Measurements from ENCODE around the gene DLGAP1.

The DLGAP1 gene

GRCh38 chr18:3692113-3692621, 762.9 kb downstream of the DLGAP1 start:
- H3K9me3 Mint-ChIP-seq, result no peaks in the 10 kb centered on the region
- no peak overlapping the region for H3K27ac Mint-ChIP-seq
- H3K4me1 Mint-ChIP-seq (ENCODE audit: low read depth), result no peaks in the 10 kb centered on the region
- H3K27me3 Mint-ChIP-seq, result no peaks in the 10 kb centered on the region
- no peaks in the 10 kb centered on the region for H3K36me3 Mint-ChIP-seq (ENCODE audit: low read depth)
- no peak overlapping the region for H3K4me3 Mint-ChIP-seq
- DNase-seq, result no peak

GRCh38 chr18:3691705-3692104, 763.4 kb downstream of the DLGAP1 start:
- Mint-ChIP-seq H3K36me3 (ENCODE audit: low read depth) (no peaks in the 10 kb centered on the region), H3K9me3 (no peaks in the 10 kb centered on the region), H3K27me3 (no peaks in the 10 kb centered on the region), H3K4me3 (no peak overlapping the region), H3K4me1 (ENCODE audit: low read depth) (no peaks in the 10 kb centered on the region), H3K27ac (no peak overlapping the region)
- no peak for DNase-seq

DNA sequence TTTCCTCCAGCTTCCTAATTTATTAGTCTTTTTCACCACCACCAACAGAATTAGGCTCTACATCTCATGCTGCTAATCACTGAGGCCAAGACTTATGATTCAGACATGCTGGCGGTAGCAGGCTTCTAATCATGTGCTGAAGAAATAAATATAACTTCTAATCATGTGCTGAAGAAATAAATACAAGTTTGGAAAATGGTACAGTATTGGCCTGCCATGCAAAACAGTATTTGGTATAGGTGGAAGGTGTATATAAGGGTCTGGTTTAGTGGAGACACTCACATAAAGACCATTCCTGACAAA, 764.4 kb downstream of the DLGAP1 start:
- no peak overlapping the region for H3K4me3 Mint-ChIP-seq
- H3K27me3 Mint-ChIP-seq, result no peaks in the 10 kb centered on the region
- no peaks in the 10 kb centered on the region for H3K4me1 Mint-ChIP-seq (ENCODE audit: low read depth)
- no peak overlapping the region for H3K27ac Mint-ChIP-seq
- no peaks in the 10 kb centered on the region for H3K9me3 Mint-ChIP-seq
- DNase-seq, result no peak
- H3K36me3 Mint-ChIP-seq (ENCODE audit: low read depth), result no peaks in the 10 kb centered on the region

DNA sequence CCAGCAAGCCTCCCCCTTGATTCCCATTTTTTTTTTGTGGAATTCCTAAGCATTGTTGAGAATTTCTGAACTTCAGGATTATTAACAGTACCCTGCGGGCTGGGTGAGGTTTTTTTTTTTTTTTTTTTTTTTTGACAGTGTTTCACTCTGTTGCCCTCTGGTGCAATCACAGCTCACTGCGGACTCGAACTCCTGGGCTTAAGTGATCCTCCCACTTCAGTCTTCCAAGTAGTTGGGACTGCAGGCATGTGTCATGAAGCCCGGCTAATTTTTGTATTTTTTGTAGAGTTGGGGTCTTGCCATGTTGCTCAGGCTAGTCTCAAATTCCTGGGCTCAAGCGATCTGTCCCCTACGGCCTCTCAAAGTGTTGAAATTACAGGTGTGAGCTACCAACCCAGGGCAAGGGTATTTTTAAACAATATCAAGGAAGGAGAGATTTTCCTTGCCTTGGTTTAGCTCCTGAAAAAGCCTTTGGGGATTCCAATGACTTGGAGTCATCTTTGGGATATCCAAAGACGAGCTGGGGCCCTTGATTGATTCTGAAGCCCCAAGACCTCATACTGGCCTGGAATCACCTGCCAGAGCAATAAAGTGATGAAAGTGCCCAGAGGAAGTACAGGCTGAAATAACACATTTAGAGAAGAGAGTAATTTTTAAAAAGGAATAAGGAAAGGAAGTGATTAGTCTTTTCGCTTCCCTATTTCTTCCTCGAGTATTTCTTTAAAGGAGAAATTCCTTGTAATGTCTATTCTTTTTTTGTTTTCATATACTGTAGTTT, 764.9 kb downstream of the DLGAP1 start:
- Mint-ChIP-seq H3K36me3 (ENCODE audit: low read depth) (no peaks in the 10 kb centered on the region), H3K4me3 (no peak overlapping the region), H3K4me1 (ENCODE audit: low read depth) (no peaks in the 10 kb centered on the region), H3K9me3 (no peaks in the 10 kb centered on the region), H3K27ac (no peak overlapping the region), H3K27me3 (no peaks in the 10 kb centered on the region)
- no peak for DNase-seq

DNA sequence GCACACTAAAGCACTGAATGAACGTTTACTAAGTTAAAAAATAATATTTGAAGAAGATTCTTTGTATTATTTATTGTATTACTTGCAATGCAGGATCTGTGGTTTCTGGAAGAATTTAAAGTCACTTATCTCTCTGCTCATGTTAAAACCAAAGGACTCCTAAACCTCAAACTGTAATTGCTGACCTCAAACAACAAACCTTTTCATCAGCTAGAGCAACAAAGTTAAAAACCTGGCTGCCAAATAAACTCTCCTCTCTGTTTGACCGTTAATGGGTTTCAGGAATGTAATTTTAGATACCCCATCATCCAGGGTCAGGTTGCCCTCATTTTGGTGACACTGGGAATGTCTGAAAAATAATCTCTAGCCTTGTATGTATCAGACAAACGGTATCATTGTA, 766.0 kb downstream of the DLGAP1 start:
- H3K9me3 Mint-ChIP-seq, result no peaks in the 10 kb centered on the region
- H3K36me3 Mint-ChIP-seq (ENCODE audit: low read depth), result no peaks in the 10 kb centered on the region
- H3K27ac Mint-ChIP-seq, result no peak overlapping the region
- no peak for DNase-seq
- no peaks in the 10 kb centered on the region for H3K27me3 Mint-ChIP-seq
- H3K4me3 Mint-ChIP-seq, result no peak overlapping the region
- H3K4me1 Mint-ChIP-seq (ENCODE audit: low read depth), result no peaks in the 10 kb centered on the region

- H3K4me3 Mint-ChIP-seq, result no peak overlapping the region
- DNase-seq, result no peak
- H3K27ac Mint-ChIP-seq, result no peak overlapping the region
- no peaks in the 10 kb centered on the region for H3K4me1 Mint-ChIP-seq (ENCODE audit: low read depth)
- H3K27me3 Mint-ChIP-seq, result no peaks in the 10 kb centered on the region
- no peaks in the 10 kb centered on the region for H3K36me3 Mint-ChIP-seq (ENCODE audit: low read depth)
- H3K9me3 Mint-ChIP-seq, result no peaks in the 10 kb centered on the region
Measured at GRCh38 chr18:3688690-3689089, 766.4 kb downstream of the DLGAP1 start.

DNA sequence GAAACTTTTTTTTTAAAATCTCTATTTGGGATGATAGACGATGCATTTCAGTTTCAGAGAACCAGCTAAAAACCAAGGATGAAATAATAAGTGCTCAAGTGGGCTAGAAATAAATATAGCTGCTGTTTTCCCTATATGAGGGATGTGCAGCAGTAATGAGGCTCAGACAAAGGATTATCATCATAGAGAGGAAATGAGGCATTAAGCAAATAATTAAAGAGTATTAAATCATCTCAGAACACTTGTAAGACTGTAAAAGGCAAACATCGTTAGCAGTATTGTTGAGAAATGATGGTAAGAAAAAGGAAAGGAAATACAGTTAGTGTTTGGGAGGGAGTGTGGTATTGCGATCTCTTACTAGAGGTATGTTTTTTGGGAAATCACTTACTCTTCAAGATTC, 771.6 kb downstream of the DLGAP1 start:
- H3K36me3 Mint-ChIP-seq (ENCODE audit: low read depth), result no peaks in the 10 kb centered on the region
- peaks cover 9% of the 10 kb centered on the region for H3K9me3 Mint-ChIP-seq
- no peaks in the 10 kb centered on the region for H3K27me3 Mint-ChIP-seq
- no peak for DNase-seq
- no peaks in the 10 kb centered on the region for H3K4me1 Mint-ChIP-seq (ENCODE audit: low read depth)
- H3K4me3 Mint-ChIP-seq, result no peak overlapping the region
- no peak overlapping the region for H3K27ac Mint-ChIP-seq

DNA sequence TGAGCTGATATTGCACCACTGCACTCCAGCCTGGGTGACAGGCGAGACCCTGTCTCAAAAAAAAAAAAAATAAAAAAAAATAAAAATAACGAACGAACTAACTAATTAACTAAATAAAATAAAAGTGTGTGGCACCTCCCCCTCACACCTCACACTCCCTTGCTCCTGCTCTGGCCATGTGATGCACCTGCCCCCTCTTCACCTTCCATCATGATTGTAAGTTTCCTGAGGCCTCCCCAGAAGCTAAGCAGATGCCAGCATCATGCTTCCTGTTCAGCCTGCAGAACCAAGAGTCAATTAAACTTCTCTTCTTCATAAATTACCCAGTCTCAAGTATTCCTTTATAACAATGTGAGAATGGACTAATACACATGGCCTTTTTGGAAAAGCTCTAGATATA, 773.0 kb downstream of the DLGAP1 start:
- H3K27me3 Mint-ChIP-seq, result peaks cover 8% of the 10 kb centered on the region
- H3K4me1 Mint-ChIP-seq (ENCODE audit: low read depth), result no peaks in the 10 kb centered on the region
- no peak overlapping the region for H3K4me3 Mint-ChIP-seq
- H3K9me3 Mint-ChIP-seq, result peaks cover 9% of the 10 kb centered on the region
- DNase-seq, result no peak
- H3K27ac Mint-ChIP-seq, result no peak overlapping the region
- H3K36me3 Mint-ChIP-seq (ENCODE audit: low read depth), result no peaks in the 10 kb centered on the region

DNA sequence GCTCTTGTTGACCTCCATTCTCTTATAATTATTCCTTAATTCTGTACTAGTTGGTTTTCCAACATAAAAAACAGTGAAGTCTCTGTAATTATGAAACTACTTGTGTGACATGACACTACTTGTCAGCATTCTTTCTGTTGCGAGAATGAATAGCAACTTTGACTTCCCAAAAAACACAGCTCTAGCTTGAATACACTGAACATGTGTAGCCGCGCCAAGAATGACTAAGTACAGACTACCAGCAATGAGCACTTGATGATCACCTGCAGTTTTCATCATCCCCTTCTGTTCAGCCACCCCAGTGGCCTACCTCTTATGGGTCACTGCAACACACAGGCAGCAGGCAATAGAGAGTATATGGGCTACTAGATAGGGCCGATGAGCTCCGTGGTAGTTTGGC, 775.9 kb downstream of the DLGAP1 start:
- Mint-ChIP-seq H3K9me3 (peaks cover 9% of the 10 kb centered on the region), H3K27ac (no peak overlapping the region), H3K4me1 (ENCODE audit: low read depth) (no peaks in the 10 kb centered on the region), H3K36me3 (ENCODE audit: low read depth) (no peaks in the 10 kb centered on the region), H3K27me3 (peaks cover 12% of the 10 kb centered on the region), H3K4me3 (no peak overlapping the region)
- no peak for DNase-seq

GRCh38 chr18:3675994-3676393, 779.1 kb downstream of the DLGAP1 start:
- DNase-seq, result no peak
- Mint-ChIP-seq H3K27me3 (peaks cover 12% of the 10 kb centered on the region), H3K27ac (no peak overlapping the region), H3K9me3 (no peaks in the 10 kb centered on the region), H3K4me1 (ENCODE audit: low read depth) (no peaks in the 10 kb centered on the region), H3K4me3 (no peak overlapping the region), H3K36me3 (ENCODE audit: low read depth) (no peaks in the 10 kb centered on the region)

DNA sequence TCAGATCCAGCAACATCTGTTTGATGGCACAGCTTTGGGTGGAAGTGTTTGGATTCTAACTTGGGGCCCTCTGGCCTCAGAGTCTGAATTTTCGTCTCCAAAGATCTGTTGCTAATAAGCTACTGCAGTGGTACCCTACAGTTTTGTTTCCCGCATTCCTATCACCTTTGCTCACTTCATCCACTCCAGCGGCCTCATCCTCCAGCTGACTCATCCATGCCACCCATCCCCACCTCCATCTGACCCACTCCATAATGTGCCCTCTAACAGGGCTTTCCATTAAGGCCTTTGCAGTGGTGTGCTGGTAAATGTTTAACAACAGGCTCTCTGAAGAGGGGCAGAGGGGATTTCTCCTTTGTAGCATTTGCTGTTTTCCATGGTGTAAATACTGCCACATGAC, 779.7 kb downstream of the DLGAP1 start:
- Mint-ChIP-seq H3K36me3 (ENCODE audit: low read depth) (no peaks in the 10 kb centered on the region), H3K27me3 (peaks cover 12% of the 10 kb centered on the region), H3K9me3 (no peaks in the 10 kb centered on the region), H3K4me1 (ENCODE audit: low read depth) (no peaks in the 10 kb centered on the region), H3K27ac (no peak overlapping the region), H3K4me3 (no peak overlapping the region)
- DNase-seq, result no peak

DNA sequence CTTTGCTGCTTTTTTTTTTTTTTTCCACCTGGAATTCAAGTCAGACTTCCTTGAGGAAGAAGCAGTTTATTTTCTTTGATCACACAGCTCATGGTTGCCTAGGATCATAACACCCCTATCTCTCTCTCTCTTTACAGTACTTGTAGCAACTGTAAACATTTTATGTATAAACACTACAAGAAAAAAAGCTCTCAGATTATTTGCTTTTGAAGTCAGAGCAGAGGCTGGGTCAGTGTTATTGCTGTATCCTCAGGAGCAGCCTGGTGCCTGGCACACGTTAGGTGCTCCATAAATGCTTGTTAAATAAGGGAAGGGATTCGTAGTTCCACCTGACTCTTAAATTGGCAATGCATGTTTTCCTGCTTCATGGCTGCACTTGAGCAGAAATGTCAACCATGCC, 783.9 kb downstream of the DLGAP1 start:
- H3K4me3 Mint-ChIP-seq, result no peak overlapping the region
- no peaks in the 10 kb centered on the region for H3K27me3 Mint-ChIP-seq
- no peaks in the 10 kb centered on the region for H3K9me3 Mint-ChIP-seq
- no peaks in the 10 kb centered on the region for H3K36me3 Mint-ChIP-seq (ENCODE audit: low read depth)
- H3K4me1 Mint-ChIP-seq (ENCODE audit: low read depth), result peaks cover 1% of the 10 kb centered on the region
- DNase-seq, result no peak
- no peak overlapping the region for H3K27ac Mint-ChIP-seq

DNA sequence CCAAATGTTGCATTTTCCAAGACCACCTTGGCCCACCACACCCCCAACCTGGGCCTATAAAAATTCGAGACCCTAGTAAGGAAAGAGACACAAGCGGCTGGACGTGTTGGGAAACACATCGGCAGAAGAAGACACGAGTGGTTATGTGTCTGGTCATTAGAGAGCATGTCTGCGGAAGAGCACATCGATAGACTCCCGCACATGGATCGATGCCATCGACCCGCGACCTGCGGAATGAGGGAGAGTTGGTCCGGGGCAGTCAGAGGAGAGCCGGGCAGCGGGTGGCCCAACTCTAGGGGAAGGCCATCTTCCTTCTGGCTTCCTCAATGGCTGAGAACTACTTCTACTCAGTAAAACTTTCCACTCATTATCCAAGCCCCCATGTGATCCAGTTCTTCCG, 785.7 kb downstream of the DLGAP1 start:
- H3K4me3 Mint-ChIP-seq, result no peak overlapping the region
- no peaks in the 10 kb centered on the region for H3K36me3 Mint-ChIP-seq (ENCODE audit: low read depth)
- no peaks in the 10 kb centered on the region for H3K9me3 Mint-ChIP-seq
- no peaks in the 10 kb centered on the region for H3K27me3 Mint-ChIP-seq
- DNase-seq, result no peak
- no peak overlapping the region for H3K27ac Mint-ChIP-seq
- H3K4me1 Mint-ChIP-seq (ENCODE audit: low read depth), result peaks cover 18% of the 10 kb centered on the region

- no peak overlapping the region for H3K27ac Mint-ChIP-seq
- H3K4me3 Mint-ChIP-seq, result no peak overlapping the region
- peaks cover 21% of the 10 kb centered on the region for H3K4me1 Mint-ChIP-seq (ENCODE audit: low read depth)
- H3K36me3 Mint-ChIP-seq (ENCODE audit: low read depth), result no peaks in the 10 kb centered on the region
- no peaks in the 10 kb centered on the region for H3K9me3 Mint-ChIP-seq
- no peak for DNase-seq
- no peaks in the 10 kb centered on the region for H3K27me3 Mint-ChIP-seq
Measured at GRCh38 chr18:3667255-3668137, 787.6 kb downstream of the DLGAP1 start.

DNA sequence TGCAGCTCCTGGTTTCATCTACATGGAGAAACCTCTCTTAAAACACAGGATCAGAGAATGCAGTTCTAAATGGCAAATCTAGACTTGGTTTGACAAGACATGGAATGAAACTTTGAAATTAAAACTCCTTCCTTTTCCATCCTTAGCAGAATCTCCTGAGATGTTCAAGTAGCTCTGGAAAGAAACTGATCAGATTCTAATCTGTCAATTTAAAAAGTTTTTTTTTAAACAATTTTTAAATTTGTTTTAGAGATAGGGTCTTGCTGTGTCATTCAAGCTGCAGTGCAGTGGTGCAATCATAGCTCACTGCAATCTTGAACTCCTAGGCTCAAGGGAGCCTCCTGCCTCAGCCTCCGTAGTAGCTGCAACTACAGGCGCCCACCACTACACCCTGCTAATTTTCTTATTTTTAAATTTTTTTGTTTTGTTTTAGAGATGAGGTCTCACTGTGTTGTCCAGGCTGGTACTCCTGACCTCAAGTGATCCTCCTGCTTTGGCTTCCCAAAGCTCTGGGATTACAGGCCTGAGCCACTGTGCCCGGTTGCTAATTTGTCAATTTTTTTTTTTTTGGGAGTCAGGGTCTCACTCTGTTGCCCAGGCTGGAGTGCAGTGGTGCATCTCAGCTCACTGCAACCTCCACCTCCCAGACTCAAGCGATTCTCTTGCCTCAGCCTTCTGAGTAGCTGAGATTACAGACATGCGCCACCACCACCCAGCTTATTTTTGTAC, 788.4 kb downstream of the DLGAP1 start:
- H3K4me1 Mint-ChIP-seq (ENCODE audit: low read depth), result peaks cover 25% of the 10 kb centered on the region
- H3K36me3 Mint-ChIP-seq (ENCODE audit: low read depth), result no peaks in the 10 kb centered on the region
- H3K9me3 Mint-ChIP-seq, result no peaks in the 10 kb centered on the region
- H3K27me3 Mint-ChIP-seq, result no peaks in the 10 kb centered on the region
- H3K27ac Mint-ChIP-seq, result no peak overlapping the region
- H3K4me3 Mint-ChIP-seq, result no peak overlapping the region
- DNase-seq, result no peak

Measured in activated T-cell treated with anti-CD3 and anti-CD28 coated beads, Interleukin-2, amount 50 U/mL, for 24 hours (primary cell).